SH-SY5Y (cell line): ENCODE measurements around the gene SERPINB12.

Experiments used
- GATA2 ChIP-seq: IDR thresholded peaks from 2 replicates; pipeline ENCODE4 v1.6.1; 2011; ENCODE audit warnings: mild to moderate bottlenecking, low read depth, low read length
- GATA3 ChIP-seq: IDR thresholded peaks from 2 replicates; pipeline ENCODE4 v1.6.1; 2011; ENCODE audit warnings: low read depth, mild to moderate bottlenecking, low read length, moderate library complexity

DNA sequence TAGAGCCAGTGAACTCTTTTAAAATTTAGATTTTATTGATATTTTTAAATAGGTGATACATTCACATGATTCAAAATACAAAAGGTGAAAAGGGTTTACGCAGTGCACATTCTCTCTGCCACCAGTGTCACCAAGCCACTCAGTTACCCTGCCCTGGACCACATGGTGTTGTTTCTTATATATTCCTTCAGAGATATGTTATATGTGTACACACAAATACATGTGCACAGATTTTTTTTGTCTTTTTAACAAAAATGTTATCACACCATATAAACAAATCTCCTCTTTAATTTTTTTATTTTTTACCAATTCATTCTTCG, 75.7 kb downstream of the SERPINB12 start:
- TF ChIP-seq GATA2 (no peak), GATA3 (no peak)
